IMR-90 (cell line): Measurements from ENCODE around the gene LRRC42.

Experiments used
- CHD1 ChIP-seq: IDR thresholded peaks from 2 replicates; pipeline ENCODE4 v1.6.1; 2012; ENCODE audit warnings: low read depth, low read length, improper control_type of control experiment
- CTCF ChIP-seq: conservative IDR thresholded peaks from 2 replicates; pipeline ENCODE4 v1.5.1; 2012; ENCODE audit warnings: mild to moderate bottlenecking, low read depth, low read length, improper control_type of control experiment
- FOS ChIP-seq: fragments of 150-350 bp; IDR thresholded peaks from 2 replicates; pipeline ENCODE4 v1.6.1; 2016; ENCODE audit warnings: low read depth, low read length
- MAFK ChIP-seq: IDR thresholded peaks from 2 replicates; pipeline ENCODE4 v1.6.1; 2012; ENCODE audit warnings: low read depth, low read length, improper control_type of control experiment
- MAZ ChIP-seq: IDR thresholded peaks from 2 replicates; pipeline ENCODE4 v1.6.1; 2012; ENCODE audit warnings: low read depth, mild to moderate bottlenecking, low read length, improper control_type of control experiment, moderate library complexity, borderline replicate concordance
- MXI1 ChIP-seq: IDR thresholded peaks from 2 replicates; pipeline ENCODE4 v1.6.1; 2012; ENCODE audit warnings: low read depth, mild to moderate bottlenecking, low read length, moderate library complexity, borderline replicate concordance
- POLR2A ChIP-seq: IDR thresholded peaks from 2 replicates; pipeline ENCODE4 v1.6.1; 2012; ENCODE audit warnings: mild to moderate bottlenecking, low read depth, low read length
- RAD21 ChIP-seq: IDR thresholded peaks from 2 replicates; pipeline ENCODE4 v1.6.1; 2012; ENCODE audit warnings: low read length, improper control_type of control experiment
- RFX5 ChIP-seq: IDR thresholded peaks from 2 replicates; pipeline ENCODE4 v1.8.0; 2012; ENCODE audit warnings: low read depth, mild to moderate bottlenecking, low read length, moderate library complexity
- SMC3 ChIP-seq: fragments of 150-350 bp; IDR thresholded peaks from 2 replicates; pipeline ENCODE4 v1.6.1; 2016; ENCODE audit warnings: low read depth, mild to moderate bottlenecking, antibody characterized with exemption, low read length, moderate library complexity

GRCh38 chr1:54014009-54014629 lies 68.0 kb downstream of the LRRC42 start:
- no peak for TF ChIP-seq MXI1
- no peak for TF ChIP-seq CTCF
- no peak for TF ChIP-seq RAD21
- TF ChIP-seq CHD1, result no peak
- no peak for TF ChIP-seq POLR2A
- TF ChIP-seq SMC3, result no peak
- TF ChIP-seq RFX5, result no peak
- no peak for TF ChIP-seq MAFK
- no peak for TF ChIP-seq MAZ
- no peak for TF ChIP-seq FOS
